GM18526 (cell line): ENCODE data around the gene USP54.

Experiments used
- POLR2A ChIP-seq: IDR thresholded peaks from 3 replicates; pipeline ENCODE4 v1.6.1; 2011; ENCODE audit not compliant: insufficient read length; ENCODE audit errors: extremely low read depth

Gene USP54

GRCh38 chr10:73593110-73593509 lies 2.0 kb upstream of the USP54 start:
- TF ChIP-seq POLR2A = no peak

GRCh38 chr10:73591935-73592699 lies 975 bp upstream of the USP54 start:
- TF ChIP-seq POLR2A = no peak

- no peak for TF ChIP-seq POLR2A
These were observed 1.5 kb downstream of the USP54 start for GRCh38 chr10:73589563-73590126.

- TF ChIP-seq POLR2A = no peak
These were observed 2.5 kb downstream of the USP54 start for GRCh38 chr10:73588656-73589055.

- TF ChIP-seq POLR2A = no peak
These were observed 4.6 kb downstream of the USP54 start for GRCh38 chr10:73586583-73586984.

- no peak for TF ChIP-seq POLR2A
These were observed 5.8 kb downstream of the USP54 start for GRCh38 chr10:73585327-73585726.

- TF ChIP-seq POLR2A = no peak
These were observed 6.4 kb downstream of the USP54 start for GRCh38 chr10:73584737-73585136.

- no peak for TF ChIP-seq POLR2A
These were observed 9.2 kb downstream of the USP54 start for GRCh38 chr10:73581918-73582317.

- TF ChIP-seq POLR2A = no peak
These were observed 13.4 kb downstream of the USP54 start for GRCh38 chr10:73577788-73578187.

GRCh38 chr10:73576890-73577591 lies 14.1 kb downstream of the USP54 start:
- no peak for TF ChIP-seq POLR2A

GRCh38 chr10:73576178-73576889 lies 14.8 kb downstream of the USP54 start:
- TF ChIP-seq POLR2A = no peak

GRCh38 chr10:73561192-73561591 lies 29.9 kb downstream of the USP54 start:
- no peak for TF ChIP-seq POLR2A

GRCh38 chr10:73559590-73559989 lies 31.6 kb downstream of the USP54 start:
- no peak for TF ChIP-seq POLR2A

GRCh38 chr10:73556855-73557254 lies 34.3 kb downstream of the USP54 start:
- TF ChIP-seq POLR2A = no peak

- TF ChIP-seq POLR2A = no peak
These were observed 36.4 kb downstream of the USP54 start for GRCh38 chr10:73554721-73555120.

- no peak for TF ChIP-seq POLR2A
These were observed 37.4 kb downstream of the USP54 start for GRCh38 chr10:73553761-73554160.
